ENCODE measurements around the gene ATP6V1C2. TPM values are rescaled to one million over a fixed set of nuclear protein-coding genes. Genes with fewer than 3 reads are reported as not detected.

ATP6V1C2 gene
- total and polyA plus RNA-seq, 2 donors (not counting 3 experiments of a cell fraction or from before 2014, with no cell fraction given) = 0.03 to 0.13 TPM

GRCh38 chr2:10819714-10820314 lies 98.4 kb downstream of the ATP6V1C2 start:
- intact Hi-C loops (cut with micrococcal nuclease) = no loop called here
- POLR2A ChIA-PET = no interaction called here
- no peaks in the 10 kb centered on the region for H3K79me2 ChIP-seq (ENCODE audit: control insufficient read depth, insufficient read depth, low read length)
- no peak for DNase-seq (ENCODE audit: low read depth, low spot score)
- no peaks in the 10 kb centered on the region for H3K9me3 ChIP-seq (replicated peaks; ENCODE audit: control insufficient read depth, insufficient read depth, low read length)
- H3K27me3 ChIP-seq (ENCODE audit: control insufficient read depth in 2 of 2, insufficient read depth in 2 of 2, low read length in 2 of 2) = peaks cover 3 to 16% of the 10 kb centered on the region in 2 experiments
- dilution Hi-C loops (cut with MboI; ENCODE audit: extremely low pct_ligation_motif_present, low sequenced_read_pairs) = no loop called here
- H3K4me3 ChIP-seq (replicated peaks in 1 of 3; ENCODE audit: insufficient read depth in 1 of 3, low read depth in 1 of 3, low read length in 3 of 3) = no peak overlapping the region
- H3K4me1 ChIP-seq (ENCODE audit: control insufficient read depth, extremely low read depth, insufficient read depth, low read length) = peaks cover 14% of the 10 kb centered on the region
- no peak for FAIRE-seq
- no peak overlapping the region for H2AFZ ChIP-seq (ENCODE audit: low read depth, low read length)
- no peaks in the 10 kb centered on the region for H4K20me1 ChIP-seq (replicated peaks; ENCODE audit: control insufficient read depth, extremely low read depth, insufficient read depth, low read length)
- H3K4me2 ChIP-seq (ENCODE audit: insufficient read depth, low read length) = no peak overlapping the region
- no peaks in the 10 kb centered on the region for H3K9me1 ChIP-seq (replicated peaks; ENCODE audit: control insufficient read depth, extremely low read depth, insufficient read depth, low read length)
- CTCF ChIA-PET = interaction anchor here (1.0 to 1.6 kb wide), 3 partner anchors 11 to 305 kb away, joined by 4 to 9 read pairs (median 5); no protein-coding TSS in a partner anchor
- TF ChIP-seq POLR2AphosphoS5 (IDR thresholded peaks at IDR 0.05; ENCODE audit: insufficient read depth, low read depth, low read length) (no peak), MAX (IDR thresholded peaks at IDR 0.05; ENCODE audit: insufficient read depth, insufficient read length) (no peak), FOS (IDR thresholded peaks at IDR 0.05; ENCODE audit: borderline replicate concordance, insufficient read depth, low read length) (no peak), GATA2 (IDR thresholded peaks at IDR 0.05; ENCODE audit: insufficient read depth, insufficient read length, low read depth, low read length) (no peak), MYC (IDR thresholded peaks at IDR 0.05; ENCODE audit: low read depth, low read length) (no peak), JUN (IDR thresholded peaks at IDR 0.05; ENCODE audit: borderline replicate concordance, insufficient read depth, insufficient read length, low read depth) (no peak), EZH2 (IDR thresholded peaks at IDR 0.05; ENCODE audit: borderline replicate concordance, low read depth, low read length, severe bottlenecking) (no peak), POLR2A (IDR thresholded peaks at IDR 0.05; ENCODE audit: low read depth, low read length) (no peak), CTCF (IDR thresholded peaks at IDR 0.05; ENCODE audit: extremely low read depth in 1 of 2, insufficient read depth in 1 of 2, low read depth in 1 of 2, low read length in 2 of 2) (no peak)
- BruUV-seq (replicated peaks) = no TSS peak
- no peaks in the 10 kb centered on the region for H3K36me3 ChIP-seq (ENCODE audit: control insufficient read depth in 2 of 2, extremely low read depth in 1 of 2, insufficient read depth in 2 of 2, low read length in 2 of 2)
- H3K9ac ChIP-seq (replicated peaks; ENCODE audit: extremely low read depth, insufficient read depth, low read length) = no peak overlapping the region
- no peak overlapping the region for H3K27ac ChIP-seq (ENCODE audit: insufficient read depth, low read depth, low read length)

Data from endothelial cell of umbilical vein (primary cell).